Activated T-cell treated with anti-CD3 and anti-CD28 coated beads for 24 hours (primary cell): ENCODE measurements around the gene STAMBPL1.
"Not testable (repeated sequence)": the region's sequence is repeated elsewhere in the genome, so short reads cannot be mapped to it uniquely, and the experiment has no call there.

ENCODE experiments used
- DNase-seq: peaks from one replicate; pipeline ENCODE4 v3.0.0-alpha.2; 2020; ENCODE audit warnings: low read depth

STAMBPL1 gene

GRCh38 chr10:88920986-88921593 is 41.0 kb downstream of the STAMBPL1 start:
- no peak for DNase-seq

DNA sequence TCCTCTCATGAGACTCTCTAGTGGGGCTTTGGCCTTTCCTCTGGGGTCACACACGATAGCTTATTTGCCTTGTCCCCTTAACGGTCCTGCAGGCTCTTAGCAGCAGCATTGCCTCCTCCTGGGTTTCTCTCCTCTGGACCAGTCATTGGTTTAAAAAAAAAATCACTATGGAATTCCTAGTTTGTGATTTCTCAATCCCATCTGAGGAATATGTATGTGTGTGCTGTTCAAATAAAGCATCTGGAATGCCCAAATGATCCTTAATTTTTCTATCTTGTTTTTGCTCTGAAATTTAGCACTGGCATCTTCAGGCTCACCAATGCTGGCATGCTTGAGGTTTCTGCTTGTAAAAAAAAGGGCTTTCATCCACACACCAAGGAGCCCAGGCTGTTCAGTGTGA is 42.0 kb downstream of the STAMBPL1 start:
- DNase-seq, result no peak

- DNase-seq, result no peak
Observed at GRCh38 chr10:88923520-88923919, 43.5 kb downstream of the STAMBPL1 start.

- DNase-seq, result no peak
Observed at GRCh38 chr10:88926566-88927415, 46.7 kb downstream of the STAMBPL1 start.

DNA sequence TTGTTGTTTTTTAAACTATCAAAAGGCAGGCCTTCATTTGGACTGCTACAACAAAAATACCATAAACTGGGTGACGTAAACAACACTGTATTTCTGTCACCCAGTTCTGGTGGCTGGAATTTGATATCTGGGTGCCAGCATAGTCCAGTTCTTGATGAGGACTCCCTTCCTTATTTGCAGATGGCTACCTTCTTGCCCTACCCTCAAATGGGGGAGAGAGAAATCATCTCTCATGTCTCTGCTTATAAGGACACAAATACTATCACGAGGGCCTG is 47.3 kb downstream of the STAMBPL1 start:
- no peak for DNase-seq

GRCh38 chr10:88928254-88928653 is 48.2 kb downstream of the STAMBPL1 start:
- no peak for DNase-seq

DNA sequence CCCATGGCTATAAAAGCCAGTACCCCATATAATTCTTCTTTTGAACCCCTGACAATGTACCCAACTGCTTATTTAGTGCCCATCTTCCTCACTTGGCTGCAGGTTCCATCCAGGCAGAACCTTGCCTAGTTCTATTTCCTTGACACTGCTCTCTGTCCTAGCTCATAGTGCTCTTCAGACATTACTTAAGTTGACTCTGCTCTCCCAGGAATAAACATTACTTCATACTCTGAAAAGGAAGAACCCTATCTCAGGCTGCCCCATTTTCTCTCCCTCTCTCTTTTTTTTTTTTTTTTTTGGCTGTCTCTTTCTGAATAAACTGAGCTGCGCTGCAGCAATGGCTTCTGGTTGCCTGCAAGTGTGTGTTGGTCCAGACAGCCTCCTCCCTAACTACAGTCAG is 51.5 kb downstream of the STAMBPL1 start:
- DNase-seq, result no peak

DNA sequence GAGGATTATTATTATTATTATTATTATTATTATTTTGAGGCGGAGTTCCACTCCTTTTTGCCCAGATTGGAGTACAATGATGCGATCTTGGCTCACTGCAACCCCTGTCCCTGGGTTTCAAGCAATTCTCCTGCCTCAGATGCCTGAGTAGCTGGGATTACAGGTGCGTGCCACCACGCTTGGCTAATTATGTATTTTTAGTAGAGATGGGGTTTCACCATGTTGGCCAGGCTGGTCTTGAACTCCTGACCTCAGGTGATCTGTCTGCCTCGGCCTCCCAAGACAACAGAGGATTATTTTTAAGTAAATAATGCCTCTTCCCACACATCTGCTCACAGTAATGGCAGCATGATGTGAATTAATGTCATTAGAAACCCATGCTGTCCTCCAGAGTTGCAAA is 52.0 kb downstream of the STAMBPL1 start:
- DNase-seq, result not testable (repeated sequence)

DNA sequence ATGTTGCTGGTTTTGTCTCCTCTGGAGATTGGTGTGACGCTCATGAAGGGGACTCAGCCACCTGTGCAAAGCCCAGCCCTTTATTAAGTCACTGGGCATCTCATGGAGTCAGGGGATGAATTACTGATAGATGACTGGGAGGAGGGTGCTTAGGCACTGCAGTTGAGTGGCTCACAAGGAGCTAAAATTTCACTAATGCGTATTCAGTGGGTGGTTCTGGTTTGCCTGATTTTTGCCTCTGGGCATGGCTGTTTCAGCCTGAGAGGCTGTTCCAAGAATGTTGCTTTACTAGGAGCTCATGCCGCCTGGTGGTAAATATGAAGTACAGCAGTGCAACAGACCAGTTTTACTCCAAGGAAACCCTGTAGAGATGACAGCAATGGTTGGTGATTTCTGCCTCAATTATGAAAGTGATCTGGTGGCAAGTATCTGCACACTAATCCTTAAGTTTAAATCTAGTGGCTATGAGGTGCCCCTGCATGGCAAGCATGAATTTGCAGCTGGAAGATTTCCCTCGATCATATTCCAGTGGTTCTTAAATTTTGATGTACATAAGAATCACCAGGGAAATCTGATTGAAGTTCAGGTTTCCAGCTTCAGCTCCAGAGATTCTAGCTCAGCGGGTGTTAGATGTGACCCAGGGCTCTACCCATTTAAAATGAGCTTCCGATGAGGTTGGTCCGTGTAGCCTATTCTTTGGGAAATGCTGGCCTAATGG is 52.7 kb downstream of the STAMBPL1 start:
- DNase-seq, result peak; percentile 21

DNA sequence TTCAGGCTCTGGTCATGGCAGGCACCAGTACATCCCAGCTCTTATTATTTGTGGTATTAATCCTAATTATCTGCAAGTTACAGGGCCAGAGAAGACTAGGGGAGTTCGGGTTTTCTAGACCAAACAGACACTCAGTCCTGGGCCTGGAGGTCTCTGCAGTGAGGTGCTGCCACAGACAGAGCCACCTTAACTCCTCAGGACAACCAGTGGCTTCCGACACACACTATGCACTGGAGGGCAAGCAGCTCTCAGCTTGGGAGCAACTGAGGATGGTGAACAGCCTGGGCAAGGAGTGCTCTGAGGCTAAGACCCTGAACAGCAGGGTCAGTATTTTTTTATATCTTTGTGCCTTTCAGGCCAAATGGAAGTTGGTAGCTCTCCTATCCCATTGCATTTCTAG is 53.5 kb downstream of the STAMBPL1 start:
- DNase-seq, result no peak

DNA sequence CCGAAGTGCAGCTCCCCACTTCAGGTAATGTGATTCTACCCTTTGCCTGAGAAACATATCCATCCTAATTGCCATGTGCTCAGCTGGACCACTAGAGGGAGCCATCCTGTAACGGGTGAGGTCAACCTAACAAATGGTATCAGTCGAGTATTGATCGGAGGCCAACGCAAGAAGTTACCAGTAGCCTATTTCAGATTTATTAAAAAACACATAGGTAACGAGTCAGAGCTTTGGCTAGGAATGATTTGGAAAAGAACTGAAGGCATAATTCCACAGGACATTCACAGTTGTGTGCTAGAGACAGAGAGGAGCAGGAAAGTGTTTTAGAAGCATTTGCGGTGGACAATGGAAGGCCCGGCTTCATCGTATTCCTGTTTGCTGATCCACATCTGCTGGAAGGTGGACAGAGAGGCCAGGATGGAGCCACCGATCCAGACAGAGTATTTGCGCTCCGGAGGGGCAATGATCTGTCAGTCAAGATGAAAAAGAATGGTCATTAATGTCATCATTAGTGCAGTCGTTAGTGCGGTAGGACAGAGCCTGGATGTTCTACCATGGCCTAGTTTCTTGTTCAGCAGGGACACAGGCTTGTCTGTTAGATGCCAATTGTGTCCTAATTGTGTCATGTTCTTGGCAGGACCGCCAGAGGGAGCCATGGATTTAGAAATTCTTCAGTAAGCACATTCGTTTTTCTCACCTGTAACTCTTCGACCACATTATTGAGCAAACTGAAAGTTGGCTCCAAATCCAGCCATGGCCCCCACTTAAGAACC is 55.0 kb downstream of the STAMBPL1 start:
- DNase-seq, result peak; percentile 63

GRCh38 chr10:88936656-88937055 is 56.6 kb downstream of the STAMBPL1 start:
- DNase-seq, result no peak

GRCh38 chr10:88938039-88938438 is 58.0 kb downstream of the STAMBPL1 start:
- DNase-seq, result no peak

DNA sequence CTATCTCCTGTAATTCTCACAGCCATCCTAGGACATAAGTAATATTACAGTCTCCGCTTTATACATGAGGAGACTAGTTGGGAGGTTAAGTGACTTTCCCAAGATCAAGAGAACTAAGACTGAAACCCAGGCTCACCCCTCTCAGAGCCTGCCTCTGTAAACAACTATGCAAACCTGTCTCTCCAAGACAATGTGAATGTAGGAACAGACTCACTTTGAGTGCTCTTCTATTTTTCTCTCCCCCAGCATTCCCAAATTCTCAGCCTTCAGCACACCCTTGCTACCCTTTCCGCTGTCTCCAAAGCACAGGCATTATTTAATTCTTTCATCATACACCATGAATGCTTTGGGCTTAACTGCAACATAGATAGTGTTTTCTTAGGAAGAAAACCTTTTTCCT is 58.9 kb downstream of the STAMBPL1 start:
- no peak for DNase-seq

- DNase-seq, result no peak
Observed at GRCh38 chr10:88941026-88941425, 61.0 kb downstream of the STAMBPL1 start.

DNA sequence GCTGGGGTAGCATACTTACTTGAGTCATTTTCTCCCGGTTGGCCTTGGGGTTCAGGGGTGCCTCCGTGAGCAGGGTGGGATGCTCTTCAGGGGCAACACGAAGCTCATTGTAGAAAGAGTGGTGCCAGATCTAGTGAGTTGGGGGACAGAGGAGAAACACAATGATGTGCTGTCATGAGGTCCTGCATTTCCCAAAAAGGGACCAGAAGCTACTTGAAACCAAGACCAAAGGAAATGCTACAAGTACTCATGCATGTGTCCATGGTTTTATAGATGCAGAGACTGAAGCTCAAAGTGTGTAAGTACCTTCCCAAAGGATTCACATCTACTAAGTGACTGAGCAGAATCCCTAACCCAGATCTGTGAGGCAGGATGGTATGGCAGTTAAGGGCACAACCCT is 63.7 kb downstream of the STAMBPL1 start:
- DNase-seq, result no peak

- DNase-seq, result no peak
Observed at GRCh38 chr10:88944813-88945212, 64.8 kb downstream of the STAMBPL1 start.

GRCh38 chr10:88946200-88946599 is 66.2 kb downstream of the STAMBPL1 start:
- DNase-seq, result no peak

- no peak for DNase-seq
Observed at GRCh38 chr10:88946965-88947590, 67.0 kb downstream of the STAMBPL1 start.

DNA sequence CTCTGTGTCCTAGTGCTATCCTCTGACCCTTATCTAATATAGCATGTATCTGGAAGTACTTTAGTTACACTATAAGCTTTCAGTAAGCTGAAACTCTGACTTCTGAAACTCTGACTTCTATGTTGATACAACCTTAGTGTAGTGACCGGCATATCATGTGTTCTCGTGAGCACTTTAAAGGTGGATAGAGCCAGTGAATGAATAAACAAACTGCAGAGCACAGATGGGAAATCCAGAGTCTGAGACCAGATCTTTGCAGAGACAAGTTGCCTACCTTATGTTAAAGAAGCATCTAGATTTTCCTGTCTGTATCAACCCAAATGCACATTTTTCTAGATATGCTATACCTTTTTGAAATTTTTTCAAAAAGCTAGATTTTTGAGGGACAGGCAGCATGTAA is 69.0 kb downstream of the STAMBPL1 start:
- no peak for DNase-seq

DNA sequence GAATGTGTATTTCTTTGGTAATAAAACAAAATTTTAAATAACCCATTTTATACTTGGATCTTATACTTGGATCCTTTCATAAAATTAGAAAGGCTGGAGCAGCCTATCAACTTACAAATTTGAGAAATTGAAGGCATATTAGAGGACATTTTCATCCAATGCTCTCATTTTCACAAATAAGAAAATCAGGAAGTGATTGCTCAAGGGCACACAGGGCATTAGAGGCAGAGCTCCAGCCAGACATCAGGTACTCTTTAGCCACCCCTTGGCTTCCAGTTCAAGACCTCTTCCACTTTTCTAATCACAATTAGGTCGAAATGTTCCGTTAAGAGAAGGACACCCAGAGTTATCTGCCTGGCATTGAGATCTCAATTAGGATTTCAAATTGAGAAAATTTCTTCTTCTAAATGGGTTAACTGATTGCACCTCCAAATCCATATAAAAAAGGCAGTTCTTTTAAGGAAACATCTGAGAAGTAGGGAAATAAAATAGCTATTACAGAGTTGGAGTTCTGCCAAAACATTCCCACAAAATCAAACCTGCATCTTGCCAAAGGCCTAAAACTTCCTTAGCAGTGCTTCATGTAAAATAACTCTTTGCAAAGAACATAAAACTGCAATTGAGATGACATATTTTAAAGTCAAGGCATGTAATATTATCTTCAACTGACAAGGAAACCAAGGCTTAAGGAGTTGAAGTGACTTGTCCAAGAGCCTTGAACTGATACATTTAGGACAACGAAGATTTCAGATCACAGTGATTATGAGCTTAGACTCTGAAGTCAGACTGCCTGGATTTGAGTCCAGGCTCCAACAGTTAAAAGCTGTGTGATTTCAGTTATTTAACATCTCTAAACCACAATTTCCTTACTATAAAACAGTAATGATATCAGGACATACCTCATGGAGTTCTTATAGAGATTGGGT is 70.1 kb downstream of the STAMBPL1 start:
- DNase-seq, result no peak
